ENCODE results near the gene JAG1. TPM values are rescaled to one million over a fixed set of nuclear protein-coding genes. Genes with fewer than 3 reads are reported as not detected.

The JAG1 gene
- total and polyA plus RNA-seq, 4 donors: 11.9 to 70.3 (median 46.8) TPM

DNA sequence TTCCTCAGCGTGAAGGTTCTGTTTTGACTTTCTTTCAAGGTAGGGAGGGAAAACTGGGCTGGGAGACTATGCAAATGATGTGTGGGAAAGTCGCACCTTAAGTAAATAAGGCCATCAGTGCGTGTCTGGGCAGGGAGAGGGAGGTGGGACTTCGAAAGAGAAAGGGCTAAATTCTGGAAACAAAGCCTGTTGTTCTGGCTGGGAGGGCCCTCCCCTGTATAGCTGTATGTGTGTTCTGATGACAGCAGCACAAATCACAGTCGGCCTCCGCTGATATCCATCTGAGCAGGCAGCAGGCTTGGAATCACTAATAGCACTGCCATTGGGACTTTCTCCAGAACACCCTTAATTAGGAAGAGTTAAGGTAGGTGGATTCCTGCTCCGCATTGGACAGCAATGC is 19.2 kb downstream of the JAG1 start:
- Histone ChIP-seq H3K4me3 (no peak overlapping the region), H3K4me1 (ENCODE audit: control insufficient read depth in 5 of 5, insufficient read depth in 5 of 5, low read length in 5 of 5) (peaks cover 16 to 40% (median 26%) of the 10 kb centered on the region in 5 donors), H3K9me3 (ENCODE audit: control insufficient read depth in 4 of 4, insufficient read depth in 3 of 4, low read length in 3 of 4) (no peaks in the 10 kb centered on the region), H3K9ac (ENCODE audit: insufficient read depth in 1 of 2, low read length in 2 of 2) (no peak overlapping the region), H3K27ac (ENCODE audit: low read depth in 1 of 2, low read length in 1 of 2) (peak overlapping the region in 1 of 2 donors; percentile 35), H3K27me3 (ENCODE audit: control insufficient read depth in 3 of 3, insufficient read depth in 3 of 3, low read length in 2 of 3) (no peaks in the 10 kb centered on the region), H3K36me3 (ENCODE audit: control insufficient read depth in 4 of 4, insufficient read depth in 4 of 4, low read length in 4 of 4) (peaks cover 4 to 44% (median 30%) of the 10 kb centered on the region in 4 donors)
- ATAC-seq (ENCODE audit: insufficient read depth, low FRiP score) (no peak), DNase-seq (no peak)
- TF ChIP-seq CTCF (IDR thresholded peaks at IDR 0.05; ENCODE audit: control extremely low read depth, extremely low read depth): no peak
- WGBS, 2 donors: 56 to 81% methylated on average over 7 of the region's 7 CpGs

GRCh38 chr20:10654250-10654610 is 19.6 kb downstream of the JAG1 start:
- no peaks in the 10 kb centered on the region for H3K9me3 ChIP-seq (ENCODE audit: control insufficient read depth in 4 of 4, insufficient read depth in 3 of 4, low read length in 3 of 4)
- DNase-seq (no peak), ATAC-seq (ENCODE audit: insufficient read depth, low FRiP score) (no peak)
- peaks cover 16 to 40% (median 26%) of the 10 kb centered on the region in 5 donors for H3K4me1 ChIP-seq (ENCODE audit: control insufficient read depth in 5 of 5, insufficient read depth in 5 of 5, low read length in 5 of 5)
- H3K4me3 ChIP-seq: no peak overlapping the region
- H3K27me3 ChIP-seq (ENCODE audit: control insufficient read depth in 3 of 3, insufficient read depth in 3 of 3, low read length in 2 of 3): no peaks in the 10 kb centered on the region
- peak overlapping the region in 1 of 2 donors; percentile 17 for H3K27ac ChIP-seq (ENCODE audit: low read depth in 1 of 2, low read length in 1 of 2)
- H3K36me3 ChIP-seq (ENCODE audit: control insufficient read depth in 4 of 4, insufficient read depth in 4 of 4, low read length in 4 of 4): peaks cover 6 to 47% (median 33%) of the 10 kb centered on the region in 4 donors
- peak overlapping the region in 1 of 2 donors; percentile 75 for H3K9ac ChIP-seq (ENCODE audit: insufficient read depth in 1 of 2, low read length in 2 of 2)
- TF ChIP-seq CTCF (IDR thresholded peaks at IDR 0.05; ENCODE audit: control extremely low read depth, extremely low read depth): no peak

DNA sequence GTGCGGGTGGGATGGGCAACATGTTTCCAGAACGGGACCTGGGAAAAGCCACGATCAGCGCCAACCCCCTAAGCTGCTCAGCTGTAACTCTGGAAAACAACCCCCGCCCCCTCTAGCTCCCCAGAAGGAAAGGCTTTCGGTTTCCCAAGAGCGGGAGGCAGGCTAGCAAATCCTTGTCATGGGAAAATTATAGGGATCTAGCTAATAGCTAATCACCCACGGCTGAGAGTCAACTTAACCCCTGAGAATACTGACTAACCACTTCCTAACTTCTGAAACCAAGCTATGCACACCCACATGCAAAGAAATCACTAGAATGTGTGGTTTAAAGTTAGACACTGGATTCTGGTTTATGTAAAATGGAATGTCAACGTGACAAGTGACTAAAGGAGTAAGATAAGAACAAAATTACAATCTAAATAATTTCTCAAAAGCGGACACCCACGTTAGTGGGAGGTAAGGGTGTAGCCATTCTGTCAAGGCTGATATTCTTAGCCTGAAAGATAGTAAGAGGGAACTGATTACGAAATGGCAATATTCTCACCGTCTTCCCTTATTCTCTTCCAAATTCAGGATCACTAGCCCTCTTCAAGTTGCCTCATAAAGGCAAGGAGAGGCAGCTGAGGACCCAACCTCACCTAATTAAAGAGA is 20.1 kb downstream of the JAG1 start:
- no peak overlapping the region for H3K4me3 ChIP-seq
- peak; percentile 56 to 83 (median 71) for DNase-seq
- ATAC-seq (ENCODE audit: insufficient read depth, low FRiP score): peak; percentile 27
- WGBS, 2 donors: 42 to 61% methylated on average over 13 of the region's 13 CpGs
- peaks cover 16 to 40% (median 26%) of the 10 kb centered on the region in 5 donors for H3K4me1 ChIP-seq (ENCODE audit: control insufficient read depth in 5 of 5, insufficient read depth in 5 of 5, low read length in 5 of 5)
- H3K36me3 ChIP-seq (ENCODE audit: control insufficient read depth in 4 of 4, insufficient read depth in 4 of 4, low read length in 4 of 4): peaks cover 11 to 49% (median 36%) of the 10 kb centered on the region in 4 donors
- TF ChIP-seq CTCF (IDR thresholded peaks at IDR 0.05; ENCODE audit: control extremely low read depth, extremely low read depth): no peak
- no peaks in the 10 kb centered on the region for H3K27me3 ChIP-seq (ENCODE audit: control insufficient read depth in 3 of 3, insufficient read depth in 3 of 3, low read length in 2 of 3)
- H3K9ac ChIP-seq (ENCODE audit: insufficient read depth in 1 of 2, low read length in 2 of 2): peak overlapping the region in 1 of 2 donors; percentile 75
- H3K27ac ChIP-seq (ENCODE audit: low read depth in 1 of 2, low read length in 1 of 2): peak overlapping the region; percentile 17 to 41
- no peaks in the 10 kb centered on the region for H3K9me3 ChIP-seq (ENCODE audit: control insufficient read depth in 4 of 4, insufficient read depth in 3 of 4, low read length in 3 of 4)
